OCI-LY1 (cell line): ENCODE results near the gene ZNF322.

Experiments used
- H2AFZ ChIP-seq: fragments of 200-600 bp; sonication (generic), shearing (Covaris generic); 2 replicates; pipeline ENCODE4 v1.6.0; 2014; ENCODE audit warnings: antibody characterized with exemption, mild to moderate bottlenecking, low read length
- H3F3A ChIP-seq: fragments of 200-600 bp; sonication (generic), shearing (Covaris generic); 2 replicates; pipeline ENCODE4 v1.6.0; 2014; ENCODE audit warnings: mild to moderate bottlenecking, antibody characterized with exemption, low read length, moderate library complexity; ENCODE audit not compliant: insufficient read depth
- H3K27ac ChIP-seq: fragments of 200-600 bp; sonication (generic); 2 replicates; pipeline ENCODE4 v1.5.1; 2014; ENCODE audit warnings: low read length, mixed run types, mild to moderate bottlenecking, low read depth; ENCODE audit not compliant: poor library complexity, severe bottlenecking
- H3K27me3 ChIP-seq: fragments of 200-600 bp; sonication (generic); 2 replicates; pipeline ENCODE4 v1.6.0; 2014; ENCODE audit warnings: antibody characterized with exemption, mild to moderate bottlenecking, low read length, moderate library complexity; ENCODE audit not compliant: insufficient read depth
- H3K36me3 ChIP-seq: fragments of 200-600 bp; sonication (generic); 2 replicates; pipeline ENCODE4 v1.6.1; 2014; ENCODE audit warnings: mild to moderate bottlenecking, antibody characterized with exemption, low read length, moderate library complexity, mixed read lengths; ENCODE audit not compliant: insufficient read depth
- H3K4me1 ChIP-seq: fragments of 200-600 bp; sonication (generic); 2 replicates; pipeline ENCODE4 v1.5.1; 2014; ENCODE audit warnings: mild to moderate bottlenecking, low read length, moderate library complexity; ENCODE audit not compliant: insufficient read depth, severe bottlenecking
- H3K4me2 ChIP-seq: fragments of 200-600 bp; sonication (generic), shearing (Covaris generic); 2 replicates; pipeline ENCODE4 v1.6.1; 2014; ENCODE audit warnings: low read length
- H3K4me3 ChIP-seq: fragments of 200-600 bp; sonication (generic); 2 replicates; pipeline ENCODE4 v1.5.1; 2014; ENCODE audit warnings: low read length, low read depth, mild to moderate bottlenecking, mixed read lengths; ENCODE audit not compliant: poor library complexity, severe bottlenecking
- H3K79me2 ChIP-seq: fragments of 200-600 bp; shearing (Covaris generic); 2 replicates; pipeline ENCODE4 v1.6.1; 2016; ENCODE audit warnings: mixed run types, low read length, mixed read lengths; ENCODE audit not compliant: insufficient read depth
- H3K9ac ChIP-seq: fragments of 200-600 bp; sonication (generic), shearing (Covaris generic); 2 replicates; pipeline ENCODE4 v1.6.1; 2014; ENCODE audit warnings: mild to moderate bottlenecking, low read length, mixed read lengths
- H3K9me2 ChIP-seq: fragments of 200-600 bp; sonication (generic), shearing (Covaris generic); 2 replicates; pipeline ENCODE4 v1.6.1; 2014; ENCODE audit warnings: low read depth, mild to moderate bottlenecking, low read length, mixed read lengths
- H3K9me3 ChIP-seq: fragments of 200-600 bp; shearing (Covaris generic); 2 replicates; pipeline ENCODE4 v1.6.1; 2014; ENCODE audit warnings: low read length, mixed read lengths
- H4K20me1 ChIP-seq: fragments of 200-600 bp; sonication (generic), shearing (Covaris generic); 2 replicates; pipeline ENCODE4 v1.6.0; 2016; ENCODE audit warnings: mild to moderate bottlenecking, low read length; ENCODE audit not compliant: insufficient read depth
- EZH2 ChIP-seq: fragments of 200-600 bp; sonication (generic), shearing (Covaris generic); IDR thresholded peaks from 2 replicates; pipeline ENCODE4 v1.8.0; 2017; ENCODE audit warnings: borderline replicate concordance, mixed run types, mild to moderate bottlenecking, antibody characterized with exemption, low read length, moderate library complexity, mixed read lengths
- TF ChIP-seq, protein P1 (sequence below): fragments of 200-600 bp; sonication (generic), shearing (Covaris generic); IDR thresholded peaks from 2 replicates; pipeline ENCODE4 v1.5.1; 2017; ENCODE audit warnings: mild to moderate bottlenecking, antibody characterized with exemption, low read length, moderate library complexity, mixed read lengths

ZNF322 gene

DNA sequence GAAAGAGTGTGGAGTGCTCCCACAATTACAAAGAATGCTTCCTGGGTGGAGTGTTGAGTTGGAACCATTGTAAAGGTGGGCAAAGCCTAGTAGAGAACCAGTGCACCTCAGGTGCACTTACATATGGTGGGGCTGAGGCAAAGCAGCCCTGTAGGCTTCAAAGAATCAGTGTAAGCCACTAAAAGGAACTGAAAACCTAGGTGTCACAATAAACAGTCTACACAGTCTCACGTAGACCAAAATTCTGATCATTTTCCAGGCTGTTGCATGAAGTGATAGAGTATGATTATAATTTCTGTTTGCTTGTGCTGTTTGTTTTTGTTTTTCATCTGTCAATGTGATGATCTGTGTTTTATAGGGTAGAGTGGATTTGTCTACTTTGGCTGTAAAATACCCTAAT, 60.0 kb downstream of the ZNF322 start:
- TF ChIP-seq, protein P1, sequence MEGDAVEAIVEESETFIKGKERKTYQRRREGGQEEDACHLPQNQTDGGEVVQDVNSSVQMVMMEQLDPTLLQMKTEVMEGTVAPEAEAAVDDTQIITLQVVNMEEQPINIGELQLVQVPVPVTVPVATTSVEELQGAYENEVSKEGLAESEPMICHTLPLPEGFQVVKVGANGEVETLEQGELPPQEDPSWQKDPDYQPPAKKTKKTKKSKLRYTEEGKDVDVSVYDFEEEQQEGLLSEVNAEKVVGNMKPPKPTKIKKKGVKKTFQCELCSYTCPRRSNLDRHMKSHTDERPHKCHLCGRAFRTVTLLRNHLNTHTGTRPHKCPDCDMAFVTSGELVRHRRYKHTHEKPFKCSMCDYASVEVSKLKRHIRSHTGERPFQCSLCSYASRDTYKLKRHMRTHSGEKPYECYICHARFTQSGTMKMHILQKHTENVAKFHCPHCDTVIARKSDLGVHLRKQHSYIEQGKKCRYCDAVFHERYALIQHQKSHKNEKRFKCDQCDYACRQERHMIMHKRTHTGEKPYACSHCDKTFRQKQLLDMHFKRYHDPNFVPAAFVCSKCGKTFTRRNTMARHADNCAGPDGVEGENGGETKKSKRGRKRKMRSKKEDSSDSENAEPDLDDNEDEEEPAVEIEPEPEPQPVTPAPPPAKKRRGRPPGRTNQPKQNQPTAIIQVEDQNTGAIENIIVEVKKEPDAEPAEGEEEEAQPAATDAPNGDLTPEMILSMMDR, result no peak
- TF ChIP-seq EZH2, result no peak
- Histone ChIP-seq H3F3A (no peaks in the 10 kb centered on the region), H3K27me3 (no peaks in the 10 kb centered on the region), H3K9ac (no peak overlapping the region), H3K4me2 (no peak overlapping the region), H3K36me3 (peaks cover 24% of the 10 kb centered on the region), H3K79me2 (peaks cover 13% of the 10 kb centered on the region), H3K9me3 (no peaks in the 10 kb centered on the region), H3K9me2 (no peaks in the 10 kb centered on the region), H3K27ac (no peak overlapping the region), H4K20me1 (no peaks in the 10 kb centered on the region), H3K4me1 (peaks cover 19% of the 10 kb centered on the region), H2AFZ (no peak overlapping the region), H3K4me3 (no peak overlapping the region)

DNA sequence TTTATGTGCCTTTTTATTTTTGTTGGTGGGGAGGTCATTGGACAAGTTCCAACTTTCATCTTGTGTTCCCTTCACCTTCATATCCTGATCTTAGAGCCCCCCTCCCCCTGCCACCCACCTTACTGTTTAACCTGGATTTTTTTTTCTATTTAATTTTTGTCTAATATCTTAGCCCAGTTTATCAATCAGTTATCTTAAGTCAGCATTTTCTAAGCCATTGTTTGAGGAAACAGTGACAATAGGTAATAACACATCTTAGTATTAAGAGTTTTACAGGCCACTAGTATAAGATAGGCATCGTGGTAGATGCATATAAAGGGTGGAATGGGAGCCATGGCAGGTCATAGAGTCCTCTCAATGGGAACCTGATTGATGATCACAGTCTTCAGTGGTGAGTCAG, 60.4 kb downstream of the ZNF322 start:
- no peak for TF ChIP-seq EZH2
- TF ChIP-seq, protein P1, result no peak
- H3K36me3 ChIP-seq, result peaks cover 24% of the 10 kb centered on the region
- H3K9ac ChIP-seq, result no peak overlapping the region
- no peak overlapping the region for H3K27ac ChIP-seq
- H3K4me3 ChIP-seq, result no peak overlapping the region
- H3K27me3 ChIP-seq, result no peaks in the 10 kb centered on the region
- no peaks in the 10 kb centered on the region for H3K9me3 ChIP-seq
- H4K20me1 ChIP-seq, result no peaks in the 10 kb centered on the region
- no peak overlapping the region for H2AFZ ChIP-seq
- peaks cover 13% of the 10 kb centered on the region for H3K79me2 ChIP-seq
- no peaks in the 10 kb centered on the region for H3K9me2 ChIP-seq
- H3F3A ChIP-seq, result no peaks in the 10 kb centered on the region
- no peak overlapping the region for H3K4me2 ChIP-seq
- H3K4me1 ChIP-seq, result peaks cover 19% of the 10 kb centered on the region

DNA sequence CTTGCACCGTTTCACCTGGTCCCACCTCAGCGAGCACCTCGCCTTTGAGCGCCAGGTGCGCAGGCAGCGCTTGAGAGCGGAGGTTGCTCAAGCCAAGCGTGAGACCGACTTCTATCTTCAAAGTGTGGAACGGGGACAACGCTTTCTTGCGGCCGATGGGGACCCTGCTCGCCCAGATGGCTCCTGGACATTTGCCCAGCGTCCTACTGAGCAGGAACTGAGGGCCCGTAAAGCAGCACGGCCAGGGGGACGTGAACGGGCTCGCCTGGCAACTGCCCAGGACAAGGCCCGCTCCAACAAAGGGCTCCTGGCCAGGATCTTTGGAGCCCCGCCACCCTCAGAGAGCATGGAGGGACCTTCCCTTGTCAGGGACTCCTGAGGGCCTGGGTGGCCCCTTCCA, 61.3 kb downstream of the ZNF322 start:
- peaks cover 19% of the 10 kb centered on the region for H3K4me1 ChIP-seq
- H4K20me1 ChIP-seq, result no peaks in the 10 kb centered on the region
- H2AFZ ChIP-seq, result no peak overlapping the region
- no peaks in the 10 kb centered on the region for H3K9me3 ChIP-seq
- peaks cover 24% of the 10 kb centered on the region for H3K36me3 ChIP-seq
- H3K4me2 ChIP-seq, result 0 out of 2 replicates have a peak overlapping the region, but pooled peaks have one; percentile 90
- TF ChIP-seq EZH2, result no peak
- TF ChIP-seq, protein P1, result no peak
- H3K27me3 ChIP-seq, result no peaks in the 10 kb centered on the region
- H3K27ac ChIP-seq, result no peak overlapping the region
- no peaks in the 10 kb centered on the region for H3F3A ChIP-seq
- H3K9me2 ChIP-seq, result no peaks in the 10 kb centered on the region
- H3K9ac ChIP-seq, result no peak overlapping the region
- peaks cover 13% of the 10 kb centered on the region for H3K79me2 ChIP-seq
- H3K4me3 ChIP-seq, result peak overlapping the region; percentile 87
